ENCODE results near the gene ARFRP1.

DNA sequence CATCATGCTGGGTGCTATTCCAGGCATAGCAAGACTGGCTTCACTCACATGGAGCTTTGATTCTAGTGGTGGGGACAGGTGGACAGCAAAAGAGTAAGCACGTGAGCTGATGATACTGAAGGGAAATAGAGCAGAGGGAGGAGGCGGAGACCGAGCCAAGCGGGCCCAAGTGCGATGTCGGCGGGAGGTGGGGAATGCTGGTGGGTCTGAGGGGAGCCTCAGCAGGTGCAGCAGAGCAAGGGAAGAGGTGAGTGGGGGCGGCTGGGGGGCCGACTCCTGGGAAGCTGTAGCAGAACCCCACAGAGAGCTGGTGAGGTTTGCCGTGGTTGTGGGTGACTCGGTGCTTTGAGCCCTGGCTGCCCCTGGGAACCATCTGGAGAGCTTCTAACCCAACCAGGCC is 39.4 kb downstream of the ARFRP1 start:
- TF ChIP-seq, protein P1, sequence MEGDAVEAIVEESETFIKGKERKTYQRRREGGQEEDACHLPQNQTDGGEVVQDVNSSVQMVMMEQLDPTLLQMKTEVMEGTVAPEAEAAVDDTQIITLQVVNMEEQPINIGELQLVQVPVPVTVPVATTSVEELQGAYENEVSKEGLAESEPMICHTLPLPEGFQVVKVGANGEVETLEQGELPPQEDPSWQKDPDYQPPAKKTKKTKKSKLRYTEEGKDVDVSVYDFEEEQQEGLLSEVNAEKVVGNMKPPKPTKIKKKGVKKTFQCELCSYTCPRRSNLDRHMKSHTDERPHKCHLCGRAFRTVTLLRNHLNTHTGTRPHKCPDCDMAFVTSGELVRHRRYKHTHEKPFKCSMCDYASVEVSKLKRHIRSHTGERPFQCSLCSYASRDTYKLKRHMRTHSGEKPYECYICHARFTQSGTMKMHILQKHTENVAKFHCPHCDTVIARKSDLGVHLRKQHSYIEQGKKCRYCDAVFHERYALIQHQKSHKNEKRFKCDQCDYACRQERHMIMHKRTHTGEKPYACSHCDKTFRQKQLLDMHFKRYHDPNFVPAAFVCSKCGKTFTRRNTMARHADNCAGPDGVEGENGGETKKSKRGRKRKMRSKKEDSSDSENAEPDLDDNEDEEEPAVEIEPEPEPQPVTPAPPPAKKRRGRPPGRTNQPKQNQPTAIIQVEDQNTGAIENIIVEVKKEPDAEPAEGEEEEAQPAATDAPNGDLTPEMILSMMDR (IDR thresholded peaks at IDR 0.05), result no peak
- no peak for TF ChIP-seq EP300 (IDR thresholded peaks at IDR 0.05)
